IMR-90 (cell line): ENCODE measurements around the gene OPN1SW. TPM values are rescaled to one million over a fixed set of nuclear protein-coding genes. Genes with fewer than 3 reads are reported as not detected.

Experiments
- ATAC-seq: fragments of 200-7000 bp; cut with Tn5 transposase; 2 replicates; pipeline ENCODE4 v1.9.1; 2020; ENCODE audit warnings: low read depth, mild to moderate bottlenecking, moderate library complexity
- BruUV-seq: library from RNA; stranded (reverse); fragments of 400-500 nt; replicated peaks from 2 replicates; lab custom pipeline; 2021; lab: Mats Ljungman, UMichigan
- CTCF ChIA-PET: fragments of 300-600 bp; formaldehyde crosslinking; extraction: SDS; loops from one replicate; lab custom pipeline; 2021; ENCODE audit warnings: antibody characterized with exemption; lab: Yijun Ruan, JAX
- POLR2A ChIA-PET: fragments of 300-600 bp; sonication (Branson Sonifier 250); formaldehyde crosslinking; loops from one replicate; lab custom pipeline; 2022; ENCODE audit warnings: antibody characterized with exemption; ENCODE audit not compliant: unreplicated experiment; lab: Charles Lee
- DNase-seq: peaks from one replicate; pipeline ENCODE4 v3.0.0; 2013
- H2AFZ ChIP-seq: replicated peaks from 2 replicates; pipeline ENCODE3; 2013; ENCODE audit warnings: low read length, mild to moderate bottlenecking; ENCODE audit not compliant: poor library complexity
- H2AK5ac ChIP-seq: 2 replicates; pipeline ENCODE4 v1.6.1; 2013; ENCODE audit warnings: low read depth, low read length, inconsistent platforms
- H2AK9ac ChIP-seq: replicated peaks from 2 replicates; pipeline ENCODE3; 2013; ENCODE audit warnings: mild to moderate bottlenecking, low read depth, low read length, moderate library complexity; ENCODE audit not compliant: poor library complexity
- H2BK120ac ChIP-seq: 2 replicates; pipeline ENCODE4 v1.6.1; 2013; ENCODE audit warnings: low read depth, low read length, inconsistent platforms
- H2BK15ac ChIP-seq: 3 replicates; pipeline ENCODE4 v1.6.1; 2013; ENCODE audit warnings: low read depth, low read length, inconsistent platforms
- H2BK20ac ChIP-seq: 2 replicates; pipeline ENCODE4 v1.6.1; 2013; ENCODE audit warnings: low read depth, mild to moderate bottlenecking, inconsistent platforms, low read length, moderate library complexity
- H2BK5ac ChIP-seq: 2 replicates; pipeline ENCODE4 v1.6.1; 2013; ENCODE audit warnings: mild to moderate bottlenecking, low read depth, low read length, inconsistent platforms; ENCODE audit not compliant: poor library complexity, severe bottlenecking
- H3K14ac ChIP-seq: replicated peaks from 2 replicates; pipeline ENCODE4 v1.6.1; 2013; ENCODE audit warnings: low read depth, low read length, inconsistent platforms
- H3K18ac ChIP-seq: 2 replicates; pipeline ENCODE4 v1.6.1; 2013; ENCODE audit warnings: low read depth, low read length, control low read depth
- H3K23ac ChIP-seq: 2 replicates; pipeline ENCODE4 v1.6.1; 2013; ENCODE audit warnings: low read depth, low read length, inconsistent platforms
- H3K27ac ChIP-seq: 2 replicates; pipeline ENCODE4 v1.5.1; 2013; ENCODE audit warnings: mild to moderate bottlenecking, control low read depth, low read length; ENCODE audit not compliant: insufficient read depth
- H3K27me3 ChIP-seq: 2 replicates; pipeline ENCODE4 v1.6.1; 2013; ENCODE audit warnings: low read length; ENCODE audit not compliant: control insufficient read depth, insufficient read depth
- H3K36me3 ChIP-seq: 2 replicates; pipeline ENCODE4 v1.6.1; 2013; ENCODE audit warnings: low read length, mixed read lengths; ENCODE audit not compliant: control insufficient read depth, insufficient read depth
- H3K4ac ChIP-seq: 2 replicates; pipeline ENCODE4 v1.6.1; 2013; ENCODE audit warnings: low read depth, low read length, inconsistent platforms
- H3K4me1 ChIP-seq: 2 replicates; pipeline ENCODE4 v1.6.1; 2013; ENCODE audit warnings: low read length, mixed read lengths; ENCODE audit not compliant: control insufficient read depth, insufficient read depth
- H3K4me2 ChIP-seq: 2 replicates; pipeline ENCODE4 v1.6.1; 2013; ENCODE audit warnings: low read depth, mild to moderate bottlenecking, control low read depth, low read length, moderate library complexity
- H3K4me3 ChIP-seq: 2 replicates; pipeline ENCODE4 v1.5.1; 2013; ENCODE audit warnings: low read depth, mild to moderate bottlenecking, control low read depth, low read length, moderate library complexity; ENCODE audit not compliant: insufficient read depth
- H3K56ac ChIP-seq: 2 replicates; pipeline ENCODE4 v1.6.1; 2013; ENCODE audit warnings: low read length, inconsistent platforms; ENCODE audit not compliant: insufficient read depth; ENCODE audit errors: extremely low read depth
- H3K79me1 ChIP-seq, 2 experiments: 2 replicates each; pipeline ENCODE4 v1.6.1; 2013; ENCODE audit warnings: low read length in 2 of 2, inconsistent platforms in 1 of 2, low read depth in 1 of 2
- H3K9ac ChIP-seq: 2 replicates; pipeline ENCODE4 v1.6.1; 2013; ENCODE audit warnings: low read depth, low read length, control low read depth
- H3K9me1 ChIP-seq: 2 replicates; pipeline ENCODE4 v1.6.1; 2013; ENCODE audit warnings: low read length, inconsistent platforms; ENCODE audit not compliant: insufficient read depth
- H3K9me3 ChIP-seq: 2 replicates; pipeline ENCODE4 v1.6.1; 2013; ENCODE audit warnings: low read length; ENCODE audit not compliant: control insufficient read depth, insufficient read depth
- H4K20me1 ChIP-seq: 2 replicates; pipeline ENCODE4 v1.6.1; 2013; ENCODE audit warnings: low read length, inconsistent platforms; ENCODE audit not compliant: insufficient read depth
- H4K5ac ChIP-seq: 2 replicates; pipeline ENCODE4 v1.6.1; 2013; ENCODE audit warnings: mild to moderate bottlenecking, low read depth, low read length, control low read depth
- H4K8ac ChIP-seq, 2 experiments: 2 replicates each; pipeline ENCODE4 v1.6.1; 2013; ENCODE audit warnings: low read depth in 2 of 2, low read length in 2 of 2, control low read depth in 1 of 2, inconsistent platforms in 1 of 2
- H4K91ac ChIP-seq: 2 replicates; pipeline ENCODE4 v1.6.1; 2013; ENCODE audit warnings: low read depth, low read length, inconsistent platforms; ENCODE audit not compliant: insufficient read depth
- BHLHE40 ChIP-seq: fragments of 150-350 bp; IDR thresholded peaks from 2 replicates; pipeline ENCODE4 v1.6.1; 2016; ENCODE audit warnings: mild to moderate bottlenecking, low read depth, low read length
- CEBPB ChIP-seq: IDR thresholded peaks from 2 replicates; pipeline ENCODE4 v1.6.1; 2012; ENCODE audit warnings: low read depth, low read length, improper control_type of control experiment
- CHD1 ChIP-seq: IDR thresholded peaks from 2 replicates; pipeline ENCODE4 v1.6.1; 2012; ENCODE audit warnings: low read depth, low read length, improper control_type of control experiment
- CTCF ChIP-seq: conservative IDR thresholded peaks from 2 replicates; pipeline ENCODE4 v1.5.1; 2012; ENCODE audit warnings: mild to moderate bottlenecking, low read depth, low read length, improper control_type of control experiment
- MAZ ChIP-seq: IDR thresholded peaks from 2 replicates; pipeline ENCODE4 v1.6.1; 2012; ENCODE audit warnings: low read depth, mild to moderate bottlenecking, low read length, improper control_type of control experiment, moderate library complexity, borderline replicate concordance
- MXI1 ChIP-seq: IDR thresholded peaks from 2 replicates; pipeline ENCODE4 v1.6.1; 2012; ENCODE audit warnings: low read depth, mild to moderate bottlenecking, low read length, moderate library complexity, borderline replicate concordance
- NFE2L2 ChIP-seq: fragments of 150-350 bp; IDR thresholded peaks from 2 replicates; pipeline ENCODE4 v1.6.1; 2016; ENCODE audit warnings: low read depth, mild to moderate bottlenecking, low read length
- RCOR1 ChIP-seq: IDR thresholded peaks from 2 replicates; pipeline ENCODE4 v1.6.1; 2012; ENCODE audit warnings: mild to moderate bottlenecking, low read length, improper control_type of control experiment; ENCODE audit not compliant: insufficient replicate concordance
- RFX5 ChIP-seq: IDR thresholded peaks from 2 replicates; pipeline ENCODE4 v1.8.0; 2012; ENCODE audit warnings: low read depth, mild to moderate bottlenecking, low read length, moderate library complexity
- SMC3 ChIP-seq: fragments of 150-350 bp; IDR thresholded peaks from 2 replicates; pipeline ENCODE4 v1.6.1; 2016; ENCODE audit warnings: low read depth, mild to moderate bottlenecking, antibody characterized with exemption, low read length, moderate library complexity
- dilution Hi-C: fragments of 300-500 bp; cut with HindIII; formaldehyde crosslinking; loops from one replicate; pipeline ENCODE4 v1.14.3; 2018; ENCODE audit warnings: low sequenced_read_pairs; ENCODE audit not compliant: unreplicated experiment
- in situ Hi-C: fragments of 300-500 bp; cut with MboI; formaldehyde crosslinking; loops from 3 replicates; pipeline ENCODE4 v1.14.3; 2019; ENCODE audit warnings: low sequenced_read_pairs, inconsistent platforms, mixed read lengths
- intact Hi-C: fragments of 100-400 bp; cut with micrococcal nuclease; formaldehyde crosslinking; loops from 2 replicates; pipeline ENCODE4 v1.10.0; 2022
- polyA plus RNA-seq, 3 experiments: library from polyadenylated mRNA; depleted of rRNA; stranded (reverse); fragments of >200 nt; gene quantifications; 2 replicates each; pipeline ENCODE4 v1.2.3, GENCODE V29; 2012; ENCODE audit warnings: low replicate concordance in 1 of 3
- total RNA-seq: library from RNA; depleted of rRNA; stranded (reverse); fragments of >200 nt; gene quantifications from 2 replicates; pipeline ENCODE4 v1.2.3, GENCODE V29; 2012

Gene OPN1SW
- total and polyA plus RNA-seq, 2 of the 4 experiments (the other 2 are of a cell fraction), result not detected

DNA sequence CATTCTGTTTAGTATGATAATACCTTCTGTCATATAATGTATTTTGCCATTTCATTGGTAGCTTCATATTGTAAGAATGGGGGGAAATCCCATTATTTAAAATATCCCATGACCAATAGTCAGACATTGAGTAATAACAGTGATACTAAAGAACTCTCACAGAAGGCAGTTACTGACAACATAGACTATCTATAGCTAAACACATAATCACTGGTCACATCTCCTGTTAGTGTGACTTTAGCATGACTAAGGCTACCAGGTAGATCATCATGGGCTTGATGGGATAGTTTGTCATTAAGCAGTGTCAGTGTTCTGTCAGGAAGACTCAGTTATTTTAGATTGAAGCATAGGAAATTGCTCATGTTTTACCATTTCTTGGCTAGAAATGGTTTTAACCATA is 16.4 kb downstream of the OPN1SW start:
- BruUV-seq, result no TSS peak
- Histone ChIP-seq H3K9ac (no peak overlapping the region), H3K56ac (no peak overlapping the region), H3K79me1 (peaks cover 23 to 60% of the 10 kb centered on the region in 2 experiments), H3K27me3 (no peaks in the 10 kb centered on the region), H3K4me1 (peaks cover 10% of the 10 kb centered on the region), H2BK15ac (no peak overlapping the region), H3K36me3 (peaks cover 38% of the 10 kb centered on the region), H2AK5ac (no peak overlapping the region), H4K91ac (no peak overlapping the region), H3K27ac (no peak overlapping the region), H2AFZ (no peak overlapping the region), H4K20me1 (peaks cover 75% of the 10 kb centered on the region), H3K4me3 (no peak overlapping the region), H4K8ac (no peak overlapping the region), H2BK120ac (no peak overlapping the region), H2AK9ac (no peak overlapping the region), H3K4me2 (no peak overlapping the region), H4K5ac (no peak overlapping the region), H2BK20ac (no peak overlapping the region), H2BK5ac (peak overlapping the region; percentile 40), H3K4ac (no peak overlapping the region), H3K9me1 (peaks cover 4% of the 10 kb centered on the region), H3K18ac (no peak overlapping the region), H3K14ac (no peak overlapping the region), H3K9me3 (no peaks in the 10 kb centered on the region), H3K23ac (no peak overlapping the region)
- ATAC-seq, result no peak
- POLR2A ChIA-PET, result no interaction called here
- CTCF ChIA-PET, result no interaction called here
- in situ Hi-C loops, result no loop called here
- DNase-seq, result no peak
- intact Hi-C loops, result no loop called here
- dilution Hi-C loops, result no loop called here
- TF ChIP-seq SMC3 (no peak), MXI1 (no peak), BHLHE40 (no peak), RFX5 (no peak), CTCF (no peak), MAZ (no peak), CEBPB (no peak), CHD1 (no peak), NFE2L2 (no peak), RCOR1 (no peak)
